HG02938 (cell line): ENCODE data around the gene GMPPB.
A peak's percentile ranks its signal among the peaks of the same experiment; 100 is the strongest.
"Not testable (repeated sequence)": the region's sequence is repeated elsewhere in the genome, so short reads cannot be mapped to it uniquely, and the experiment has no call there.

Experiments used
- ATAC-seq: cut with Tn5 transposase; IDR thresholded peaks from one replicate; pipeline ENCODE4 v1.9.1; 2021; ENCODE audit warnings: mild to moderate bottlenecking, moderate library complexity; ENCODE audit not compliant: unreplicated experiment

Gene GMPPB

GRCh38 chr3:49694409-49695070 lies 29.2 kb downstream of the GMPPB start:
- not testable (repeated sequence) for ATAC-seq

DNA sequence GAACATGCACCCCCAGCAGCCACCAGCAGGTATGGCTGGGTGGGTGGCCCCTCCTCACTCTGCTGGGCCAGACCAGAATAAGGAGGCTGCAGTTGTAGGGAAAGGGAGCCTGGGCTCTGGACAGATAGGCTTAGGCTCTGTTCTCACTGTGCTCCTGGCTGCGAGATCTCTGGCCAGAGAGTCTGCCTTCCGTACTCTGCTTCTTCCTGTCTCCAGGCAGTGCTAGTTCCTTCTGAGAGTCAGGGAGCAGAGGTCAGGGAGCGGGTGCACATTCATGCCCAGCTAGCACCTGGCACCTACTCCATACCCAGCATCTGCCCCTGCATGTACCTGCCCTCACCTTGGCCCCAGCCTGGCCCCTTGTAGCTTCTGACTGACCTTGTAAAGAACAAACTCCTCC lies 32.3 kb downstream of the GMPPB start:
- ATAC-seq: not testable (repeated sequence)

DNA sequence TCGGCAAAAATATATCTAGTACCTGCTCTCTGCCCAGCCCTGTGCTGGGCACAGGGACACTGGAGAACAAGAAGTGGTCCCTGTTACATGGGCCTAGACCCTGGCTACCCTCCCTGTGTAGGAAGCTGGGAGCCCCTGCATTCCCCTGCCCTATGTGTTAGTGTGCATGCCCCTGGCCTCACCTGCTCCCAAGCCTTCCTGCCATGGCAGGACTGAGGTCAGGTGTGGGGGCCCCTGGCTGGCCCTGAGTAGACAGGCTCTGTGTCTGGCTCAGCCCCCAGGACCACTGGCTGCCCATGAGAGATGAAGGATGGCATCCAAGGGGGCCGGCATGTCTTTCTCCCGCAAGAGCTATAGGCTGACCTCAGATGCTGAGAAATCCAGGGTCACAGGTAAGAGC lies 32.9 kb downstream of the GMPPB start:
- not testable (repeated sequence) for ATAC-seq

- not testable (repeated sequence) for ATAC-seq
Observed at GRCh38 chr3:49689908-49690624, 33.7 kb downstream of the GMPPB start.

- ATAC-seq: peak; percentile 56
Observed at GRCh38 chr3:49689046-49689907, 34.5 kb downstream of the GMPPB start, which contains the start of the genes MST1 and RNF123. Gene MST1, minus strand, starts transcription at chr3:49689474. Its CDS starts 783 bp downstream, at chr3:49688691. Gene RNF123, plus strand, starts transcription at chr3:49689557. Its CDS starts 1,609 bp downstream, at chr3:49691166.

GRCh38 chr3:49688338-49689045 lies 35.3 kb downstream of the GMPPB start:
- ATAC-seq: not testable (repeated sequence)

GRCh38 chr3:49687424-49687795 lies 36.3 kb downstream of the GMPPB start:
- ATAC-seq: not testable (repeated sequence)

- ATAC-seq: not testable (repeated sequence)
Observed at GRCh38 chr3:49686769-49687423, 36.9 kb downstream of the GMPPB start.

DNA sequence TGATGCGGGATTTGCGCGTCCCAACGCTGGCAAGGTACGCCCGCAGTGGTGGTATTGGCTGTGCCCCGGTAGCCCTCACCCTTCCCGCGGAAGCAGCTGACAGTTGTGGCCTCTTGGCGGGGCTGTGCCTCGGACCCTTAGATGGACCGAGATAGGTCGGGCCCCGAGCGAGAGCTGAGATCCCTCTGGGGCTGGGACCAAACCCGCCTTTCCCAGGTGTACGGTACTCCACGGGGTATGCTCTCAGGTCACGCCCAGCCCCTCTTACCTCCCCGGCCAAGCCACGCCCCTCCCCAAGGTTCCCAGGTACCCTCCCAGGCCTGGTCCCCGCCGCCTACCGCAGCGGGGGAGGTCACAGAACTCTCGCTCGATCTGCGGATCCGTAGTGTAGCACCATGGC lies 37.4 kb downstream of the GMPPB start:
- not testable (repeated sequence) for ATAC-seq

- not testable (repeated sequence) for ATAC-seq
Observed at GRCh38 chr3:49685846-49686245, 37.9 kb downstream of the GMPPB start.

DNA sequence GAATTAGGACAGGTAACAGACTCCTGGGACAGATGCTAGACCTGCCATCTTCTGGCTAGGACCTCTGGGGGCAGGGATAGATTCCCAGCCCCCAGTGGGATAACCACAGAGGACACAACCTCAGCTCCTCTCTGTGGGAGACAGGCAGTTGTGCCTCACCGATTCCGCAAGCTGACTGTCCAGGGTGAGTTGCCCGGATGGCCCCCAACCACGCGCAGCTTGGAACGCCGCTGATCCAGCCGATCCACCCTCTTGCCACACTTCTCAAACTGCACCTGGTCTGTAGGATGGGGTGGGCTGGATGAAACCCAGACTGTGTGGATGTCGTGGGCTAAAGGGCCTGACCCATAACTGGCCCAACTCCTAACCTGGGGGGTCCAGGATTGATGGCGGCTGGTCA lies 38.6 kb downstream of the GMPPB start:
- not testable (repeated sequence) for ATAC-seq

- not testable (repeated sequence) for ATAC-seq
Observed at GRCh38 chr3:49684453-49684852, 39.3 kb downstream of the GMPPB start.

DNA sequence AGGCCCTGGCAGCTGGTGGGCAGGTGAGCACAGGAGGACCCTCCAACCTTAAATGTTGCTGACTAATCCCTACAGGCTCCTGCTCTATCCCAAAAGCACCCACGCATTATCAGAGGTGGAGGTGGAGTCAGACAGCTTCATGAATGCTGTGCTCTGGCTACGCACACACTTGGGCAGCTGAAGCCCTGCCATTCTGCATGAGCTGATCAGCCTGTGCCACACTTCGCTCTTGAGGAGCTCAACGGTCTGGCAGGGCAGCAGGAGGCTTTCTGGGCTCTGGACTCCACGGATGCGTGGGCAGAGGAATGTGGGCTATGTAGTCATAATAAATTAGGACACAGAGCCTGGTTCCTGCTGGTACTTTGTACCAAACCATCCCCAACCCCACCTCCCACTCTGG lies 40.6 kb downstream of the GMPPB start:
- no peak for ATAC-seq

GRCh38 chr3:49681543-49681942 lies 42.2 kb downstream of the GMPPB start:
- no peak for ATAC-seq

GRCh38 chr3:49681232-49681522 lies 42.6 kb downstream of the GMPPB start:
- no peak for ATAC-seq

GRCh38 chr3:49680493-49681231 lies 43.1 kb downstream of the GMPPB start:
- no peak for ATAC-seq

- ATAC-seq: no peak
Observed at GRCh38 chr3:49675912-49676311, 47.8 kb downstream of the GMPPB start.

DNA sequence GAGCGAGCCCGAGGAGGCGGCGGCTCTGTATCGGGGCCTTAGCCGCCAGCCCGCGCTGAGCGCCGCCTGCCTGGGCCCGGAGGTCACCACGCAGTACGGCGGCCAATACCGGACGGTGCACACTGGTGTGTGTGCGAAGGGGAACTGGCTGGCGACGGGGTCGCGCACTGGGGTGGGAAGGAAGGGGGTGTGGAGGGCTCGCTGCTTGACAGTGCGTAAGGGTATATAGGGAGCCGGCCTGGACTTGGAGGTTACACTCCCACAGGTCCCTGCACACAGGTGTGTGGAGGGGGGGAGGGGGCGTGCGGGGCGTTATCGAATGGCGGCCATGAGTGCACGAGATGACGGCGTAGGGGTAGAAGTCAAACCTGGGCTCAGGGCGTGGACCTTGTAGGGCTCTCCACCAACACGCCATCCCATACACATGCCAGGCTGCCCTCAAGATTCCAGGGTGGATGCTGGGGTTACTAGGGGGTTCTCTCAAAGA lies 49.2 kb downstream of the GMPPB start:
- ATAC-seq: peak; percentile 12

GRCh38 chr3:49673715-49674496 lies 49.8 kb downstream of the GMPPB start, which contains the start of gene APEH:
Gene APEH, plus strand, starts transcription at chr3:49674351. Its CDS starts 51 bp downstream, at chr3:49674402.
- ATAC-seq: peak; percentile 77
